Right ventricle myocardium inferior (tissue), 1 donor: Measurements from ENCODE around the gene EXOC3L4. TPM values are rescaled to one million over a fixed set of nuclear protein-coding genes. Genes with fewer than 3 reads are reported as not detected.

ENCODE experiments used
- ATAC-seq: fragments of 200-7000 bp; cut with Tn5 transposase; one replicate; pipeline ENCODE4 v1.9.1; 2020; ENCODE audit warnings: mild to moderate bottlenecking, moderate library complexity
- DNase-seq: peaks from one replicate; pipeline ENCODE4 v3.0.0; 2021; ENCODE audit errors: missing footprints
- intact Hi-C: fragments of 100-400 bp; cut with DNase I; formaldehyde crosslinking; loops from one replicate; pipeline ENCODE4 v1.11.0; 2022
- total RNA-seq: library from RNA; stranded (reverse); fragmentation: NEBNext Ultra II Directional; extraction: Animal tissue kit (Norgen Biotek cat#: 25700); gene quantifications from one replicate; pipeline ENCODE4 v1.2.1, GENCODE V29; 2021
- donor health status: DM: no; HTN: yes; CAD: no; lungs with severe emphysema.

Gene EXOC3L4
- total RNA-seq, 1 donor from 2014 or later = 1.2 TPM

GRCh38 chr14:103155826-103156394, 61.4 kb downstream of the EXOC3L4 start:
- DNase-seq = no peak
- ATAC-seq = no peak
- intact Hi-C loops = no loop called here

- ATAC-seq (no peak), DNase-seq (no peak)
- intact Hi-C loops = no loop called here
These were observed 62.3 kb downstream of the EXOC3L4 start for GRCh38 chr14:103156651-103157378.

- ATAC-seq (no peak), DNase-seq (no peak)
- intact Hi-C loops = no loop called here
These were observed 63.4 kb downstream of the EXOC3L4 start for GRCh38 chr14:103157969-103158368.

- intact Hi-C loops = no loop called here
These were observed 64.2 kb downstream of the EXOC3L4 start for GRCh38 chr14:103158688-103159087.

More at GRCh38 chr14:103158688-103159087, 64.2 kb downstream of the EXOC3L4 start:
- DNase-seq = no peak
- no peak for ATAC-seq

Other genes with a start within 250 kb of the EXOC3L4 start
- 0.14 TPM for gene AMN, start 172.1 kb upstream of the EXOC3L4 start, total RNA-seq
- 68.9 TPM for gene CDC42BPB, start 37.2 kb upstream of the EXOC3L4 start, total RNA-seq
- not detected for gene LBHD2, start 10.5 kb upstream of the EXOC3L4 start, total RNA-seq
- 56.5 TPM for gene TNFAIP2, start 28.7 kb downstream of the EXOC3L4 start, total RNA-seq
- gene EIF5, start 239.5 kb downstream of the EXOC3L4 start, total RNA-seq = 252 TPM